B cell (primary cell): ENCODE measurements around the gene RASSF8.

Source experiments
- EZH2 ChIP-seq: IDR thresholded peaks from 2 replicates; pipeline ENCODE4 v1.6.1; 2012; ENCODE audit warnings: borderline replicate concordance, low read depth, mild to moderate bottlenecking, moderate library complexity, low read length; ENCODE audit not compliant: insufficient read depth, poor library complexity, severe bottlenecking
- TF ChIP-seq, protein P1 (sequence below): fragments of 200-600 bp; IDR thresholded peaks from one replicate; pipeline ENCODE4 v1.8.0; 2022; ENCODE audit warnings: antibody characterized with exemption, mild to moderate bottlenecking

DNA sequence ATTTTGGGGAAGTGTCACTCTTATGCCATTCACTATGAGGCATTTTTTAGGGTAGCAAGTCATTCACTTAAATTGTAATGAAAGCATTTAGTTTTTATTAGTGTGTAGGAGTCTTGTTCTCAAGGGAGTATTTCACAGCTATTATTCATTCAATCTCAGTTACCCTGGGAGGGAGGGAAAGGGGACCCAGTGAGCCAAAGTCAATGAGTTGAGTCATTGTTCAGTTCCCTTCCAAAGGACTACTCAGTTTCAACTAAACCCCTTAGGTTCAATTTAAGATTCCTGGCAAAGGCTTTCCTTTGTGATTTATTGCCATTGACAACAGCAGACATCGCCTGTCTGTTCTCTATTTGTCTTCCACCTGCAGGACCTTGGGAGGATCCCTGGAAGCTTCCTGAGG, 29.3 kb upstream of the RASSF8 start:
- TF ChIP-seq, protein P1, sequence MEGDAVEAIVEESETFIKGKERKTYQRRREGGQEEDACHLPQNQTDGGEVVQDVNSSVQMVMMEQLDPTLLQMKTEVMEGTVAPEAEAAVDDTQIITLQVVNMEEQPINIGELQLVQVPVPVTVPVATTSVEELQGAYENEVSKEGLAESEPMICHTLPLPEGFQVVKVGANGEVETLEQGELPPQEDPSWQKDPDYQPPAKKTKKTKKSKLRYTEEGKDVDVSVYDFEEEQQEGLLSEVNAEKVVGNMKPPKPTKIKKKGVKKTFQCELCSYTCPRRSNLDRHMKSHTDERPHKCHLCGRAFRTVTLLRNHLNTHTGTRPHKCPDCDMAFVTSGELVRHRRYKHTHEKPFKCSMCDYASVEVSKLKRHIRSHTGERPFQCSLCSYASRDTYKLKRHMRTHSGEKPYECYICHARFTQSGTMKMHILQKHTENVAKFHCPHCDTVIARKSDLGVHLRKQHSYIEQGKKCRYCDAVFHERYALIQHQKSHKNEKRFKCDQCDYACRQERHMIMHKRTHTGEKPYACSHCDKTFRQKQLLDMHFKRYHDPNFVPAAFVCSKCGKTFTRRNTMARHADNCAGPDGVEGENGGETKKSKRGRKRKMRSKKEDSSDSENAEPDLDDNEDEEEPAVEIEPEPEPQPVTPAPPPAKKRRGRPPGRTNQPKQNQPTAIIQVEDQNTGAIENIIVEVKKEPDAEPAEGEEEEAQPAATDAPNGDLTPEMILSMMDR, result no peak
- TF ChIP-seq EZH2, result no peak
